SK-N-SH (cell line): ENCODE results near the gene PIGZ. TPM values are rescaled to one million over a fixed set of nuclear protein-coding genes. Genes with fewer than 3 reads are reported as not detected.

Experiments
- CTCF ChIA-PET: fragments of 300-600, 350-600 bp; formaldehyde crosslinking; extraction: SDS; loops from one replicate; lab custom pipeline; 2021; lab: Yijun Ruan, JAX
- POLR2A ChIA-PET: fragments of 350-600 bp; sonication (Branson Sonifier 250); formaldehyde crosslinking; extraction: SDS; loops from one replicate; lab custom pipeline; 2020; ENCODE audit warnings: antibody characterized with exemption, inconsistent platforms; lab: Yijun Ruan, JAX
- DNase-seq: peaks from one replicate; pipeline ENCODE4 v3.0.0; 2012
- H2AFZ ChIP-seq: fragments of 200-600 bp; sonication (generic); 2 replicates; pipeline ENCODE4 v1.8.1; 2016; ENCODE audit warnings: antibody characterized with exemption, mild to moderate bottlenecking, low read depth
- H3F3A ChIP-seq: fragments of 200-600 bp; sonication (generic); replicated peaks from 2 replicates; pipeline ENCODE3; 2016; ENCODE audit warnings: antibody characterized with exemption, mild to moderate bottlenecking; ENCODE audit not compliant: insufficient read depth
- H3K27ac ChIP-seq, 2 experiments: fragments of 200-500 bp in 1 of 2; fragments of 200-600 bp in 1 of 2; sonication (Bioruptor generic) in 1 of 2; sonication (generic), shearing (Covaris generic) in 1 of 2; 2 replicates each; pipeline versions ENCODE4 v1.5.1 to v1.6.1; 2014 to 2016; ENCODE audit warnings: low read depth in 2 of 2, inconsistent platforms in 1 of 2, low read length in 1 of 2, mild to moderate bottlenecking in 1 of 2, mixed read lengths in 1 of 2
- H3K27me3 ChIP-seq: fragments of 200-600 bp; sonication (generic), shearing (Covaris generic); 2 replicates; pipeline ENCODE4 v1.6.1; 2016; ENCODE audit warnings: mixed run types; ENCODE audit not compliant: insufficient read depth
- H3K36me3 ChIP-seq, 2 experiments: fragments of 200-500 bp in 1 of 2; fragments of 200-600 bp in 1 of 2; sonication (Bioruptor generic) in 1 of 2; sonication (generic) in 1 of 2; replicated peaks in 1 of 2; 2 replicates each; pipeline versions ENCODE3 to v1.5.1; 2014 to 2016; ENCODE audit warnings: low read length in 1 of 2, mild to moderate bottlenecking in 1 of 2; ENCODE audit not compliant: insufficient read depth in 2 of 2, control insufficient read depth in 1 of 2
- H3K4me1 ChIP-seq, 2 experiments: fragments of 200-500 bp in 1 of 2; fragments of 200-600 bp in 1 of 2; sonication (Bioruptor generic) in 1 of 2; sonication (generic), shearing (Covaris generic) in 1 of 2; 2 replicates each; pipeline versions ENCODE4 v1.5.1 to v1.6.1; 2014 to 2016; ENCODE audit warnings: low read depth in 1 of 2, low read length in 1 of 2, mixed run types in 1 of 2; ENCODE audit not compliant: insufficient read depth in 2 of 2, control insufficient read depth in 1 of 2
- H3K4me2 ChIP-seq: fragments of 200-600 bp; sonication (generic), shearing (Covaris generic); 2 replicates; pipeline ENCODE4 v1.6.1; 2017; ENCODE audit warnings: mixed run types
- H3K4me3 ChIP-seq, 2 experiments: fragments of 200-500 bp in 1 of 2; fragments of 200-600 bp in 1 of 2; sonication (Bioruptor generic) in 1 of 2; sonication (generic), shearing (Covaris generic) in 1 of 2; 2 replicates each; pipeline versions ENCODE4 v1.5.1 to v1.8.1; 2014 to 2016; ENCODE audit warnings: low read depth in 2 of 2, inconsistent platforms in 1 of 2, low read length in 1 of 2, mild to moderate bottlenecking in 1 of 2, mixed read lengths in 1 of 2, moderate library complexity in 1 of 2
- H3K79me2 ChIP-seq: fragments of 200-600 bp; sonication (generic); 2 replicates; pipeline ENCODE4 v1.8.1; 2017; ENCODE audit warnings: mild to moderate bottlenecking; ENCODE audit not compliant: insufficient read depth
- H3K9ac ChIP-seq: fragments of 200-600 bp; sonication (generic); 2 replicates; pipeline ENCODE4 v1.6.1; 2017; ENCODE audit warnings: mixed run types
- H3K9me2 ChIP-seq: fragments of 200-600 bp; sonication (generic); 2 replicates; pipeline ENCODE4 v1.6.1; 2017; ENCODE audit warnings: mixed run types
- H3K9me3 ChIP-seq: fragments of 200-600 bp; sonication (generic); 2 replicates; pipeline ENCODE4 v1.6.1; 2017; ENCODE audit warnings: mixed run types, mild to moderate bottlenecking, moderate library complexity
- H4K20me1 ChIP-seq: fragments of 200-600 bp; sonication (generic); 2 replicates; pipeline ENCODE4 v1.6.1; 2017; ENCODE audit warnings: mild to moderate bottlenecking, mixed run types; ENCODE audit not compliant: insufficient read depth
- ELF1 ChIP-seq: IDR thresholded peaks from 2 replicates; pipeline ENCODE4 v1.4.0; 2012
- EP300 ChIP-seq, 2 experiments: IDR thresholded peaks; 2 replicates each; pipeline versions ENCODE4 v1.4.0 to v1.6.1; 2012; ENCODE audit warnings: borderline replicate concordance in 1 of 2, low read depth in 1 of 2, low read length in 1 of 2
- EZH2phosphoT487 ChIP-seq: fragments of 200-600 bp; sonication (generic); IDR thresholded peaks from 2 replicates; pipeline ENCODE4 v1.6.1; 2017; ENCODE audit warnings: low read depth, mixed run types, mild to moderate bottlenecking, antibody characterized with exemption, moderate library complexity, borderline replicate concordance
- JUND ChIP-seq: IDR thresholded peaks from 2 replicates; pipeline ENCODE4 v1.4.0; 2012
- MEF2A ChIP-seq: IDR thresholded peaks from 2 replicates; pipeline ENCODE4 v1.4.0; 2012; ENCODE audit warnings: low read depth, borderline replicate concordance
- MXI1 ChIP-seq: IDR thresholded peaks from 2 replicates; pipeline ENCODE4 v1.6.1; 2012; ENCODE audit warnings: mild to moderate bottlenecking, low read depth, low read length, improper control_type of control experiment
- NRF1 ChIP-seq: IDR thresholded peaks from 2 replicates; pipeline ENCODE4 v1.6.1; 2012; ENCODE audit warnings: low read depth, mild to moderate bottlenecking, low read length
- PBX3 ChIP-seq: IDR thresholded peaks from 2 replicates; pipeline ENCODE4; 2012
- RFX5 ChIP-seq: IDR thresholded peaks from 2 replicates; pipeline ENCODE4 v1.6.1; 2012; ENCODE audit warnings: mild to moderate bottlenecking, improper control_type of control experiment, low read length
- SIN3A ChIP-seq: IDR thresholded peaks from 2 replicates; pipeline ENCODE4 v1.6.1; 2012; ENCODE audit warnings: low read depth, mild to moderate bottlenecking, low read length, moderate library complexity, borderline replicate concordance
- TAF1 ChIP-seq: IDR thresholded peaks from 2 replicates; pipeline ENCODE4 v1.6.1; 2012; ENCODE audit warnings: low read depth, mild to moderate bottlenecking, low read length, moderate library complexity, borderline replicate concordance
- TCF12 ChIP-seq: IDR thresholded peaks from 2 replicates; pipeline ENCODE4 v1.4.0; 2012
- USF1 ChIP-seq: IDR thresholded peaks from 2 replicates; pipeline ENCODE4 v1.4.0; 2012; ENCODE audit warnings: low read depth, borderline replicate concordance
- USF2 ChIP-seq: fragments of 150-350 bp; IDR thresholded peaks from 2 replicates; pipeline ENCODE4 v1.6.1; 2017; ENCODE audit warnings: antibody characterized with exemption, low read length, low read depth, borderline replicate concordance
- YY1 ChIP-seq: IDR thresholded peaks from 2 replicates; pipeline ENCODE4 v1.4.0; 2012; ENCODE audit warnings: low read depth, mild to moderate bottlenecking
- WGBS: methylation state at CpG from one replicate; pipeline ENCODE4 v1.1.6; 2017; ENCODE audit warnings: low lambda C conversion rate; 5-methylcytosine and 5-hydroxymethylcytosine counted together
- polyA plus RNA-seq, 3 experiments: library from polyadenylated mRNA; depleted of rRNA; stranded (reverse); fragments of >200 nt; gene quantifications; 2 replicates each; pipeline ENCODE4 v1.2.3, GENCODE V29; 2012

The PIGZ gene
- polyA plus RNA-seq, 1 of the 3 experiments (the other 2 are of a cell fraction): 5.0 TPM

- no peaks in the 10 kb centered on the region for H3F3A ChIP-seq
- no peak overlapping the region for H3K9ac ChIP-seq
- no peak overlapping the region for H3K4me3 ChIP-seq
- no peaks in the 10 kb centered on the region for H3K9me3 ChIP-seq
- ChIA-PET POLR2A (no interaction called here), CTCF (interaction anchor here (0.7 to 1.4 kb wide), 3 partner anchors 20 to 234 kb away, joined by 3 to 4 read pairs (median 3); no protein-coding TSS in a partner anchor)
- no peaks in the 10 kb centered on the region for H3K27me3 ChIP-seq
- H4K20me1 ChIP-seq: no peaks in the 10 kb centered on the region
- H3K4me1 ChIP-seq: peaks cover 0 to 3% of the 10 kb centered on the region in 2 experiments; a peak in 1 of 4 replicates
- peaks cover 15% of the 10 kb centered on the region; the same call in 1 of the 2 replicates for H3K79me2 ChIP-seq
- TF ChIP-seq ELF1: no peak
- no peak overlapping the region for H3K27ac ChIP-seq
- no peaks in the 10 kb centered on the region for H3K36me3 ChIP-seq
- H3K4me2 ChIP-seq: no peak overlapping the region
- no peaks in the 10 kb centered on the region for H3K9me2 ChIP-seq
- no peak for DNase-seq
- no peak overlapping the region for H2AFZ ChIP-seq
- WGBS: 84% methylated on average over 6 of the region's 6 CpGs
These were observed 19.4 kb downstream of the PIGZ start for GRCh38 chr3:196949285-196949619.

- H3K4me2 ChIP-seq: no peak overlapping the region
- CTCF ChIA-PET: interaction anchor here (0.9 to 1.4 kb wide), 2 partner anchors 21 to 235 kb away, joined by 3 to 4 read pairs; no protein-coding TSS in a partner anchor
- POLR2A ChIA-PET: no interaction called here
These were observed 20.0 kb downstream of the PIGZ start for GRCh38 chr3:196948442-196949284.

GRCh38 chr3:196947860-196948441 lies 20.7 kb downstream of the PIGZ start:
- H2AFZ ChIP-seq: no peak overlapping the region
- CTCF ChIA-PET: no interaction called here

More at GRCh38 chr3:196948442-196949284, 20.0 kb downstream of the PIGZ start:
- no peaks in the 10 kb centered on the region for H3K9me3 ChIP-seq
- peaks cover 21% of the 10 kb centered on the region for H3K79me2 ChIP-seq
- no peak for TF ChIP-seq USF1
- H3K9ac ChIP-seq: no peak overlapping the region
- DNase-seq: no peak
- no peak overlapping the region for H3K4me3 ChIP-seq
- H3K4me1 ChIP-seq: peaks cover 3 to 5% of the 10 kb centered on the region in 2 experiments; a peak in 2 of 4 replicates
- H3K9me2 ChIP-seq: no peaks in the 10 kb centered on the region
- H3K27ac ChIP-seq: no peak overlapping the region
- H3F3A ChIP-seq: no peaks in the 10 kb centered on the region
- no peak overlapping the region for H2AFZ ChIP-seq
- 82% methylated on average over 19 of the region's 22 CpGs for WGBS
- H3K36me3 ChIP-seq: no peaks in the 10 kb centered on the region
- H4K20me1 ChIP-seq: 0 out of 2 replicates have a peak, but pooled peaks cover 2% of the 10 kb centered on the region
- no peaks in the 10 kb centered on the region for H3K27me3 ChIP-seq

More at GRCh38 chr3:196947860-196948441, 20.7 kb downstream of the PIGZ start:
- Histone ChIP-seq H3K27me3 (no peaks in the 10 kb centered on the region), H3K36me3 (no peaks in the 10 kb centered on the region), H4K20me1 (0 out of 2 replicates have a peak, but pooled peaks cover 6% of the 10 kb centered on the region), H3K9me3 (no peaks in the 10 kb centered on the region), H3K4me2 (no peak overlapping the region), H3K79me2 (peaks cover 28% of the 10 kb centered on the region), H3K4me1 (peaks cover 6 to 7% of the 10 kb centered on the region in 2 experiments; a peak in 2 of 4 replicates), H3K9ac (no peak overlapping the region), H3K9me2 (no peaks in the 10 kb centered on the region), H3F3A (no peaks in the 10 kb centered on the region), H3K27ac (no peak overlapping the region), H3K4me3 (no peak overlapping the region)
- WGBS: 91% methylated on average over 9 of the region's 28 CpGs
- TF ChIP-seq PBX3: no peak
- TF ChIP-seq SIN3A: no peak
- TF ChIP-seq YY1: no peak
- no peak for TF ChIP-seq TAF1
- no peak for TF ChIP-seq NRF1
- TF ChIP-seq MEF2A: no peak
- TF ChIP-seq MXI1: no peak
- no peak for TF ChIP-seq EP300 (IDR thresholded peaks at IDR 0.05; ENCODE audit: borderline replicate concordance in 1 of 2, low read depth in 1 of 2, low read length in 1 of 2)
- TF ChIP-seq TCF12: no peak
- TF ChIP-seq USF2: no peak
- no peak for TF ChIP-seq JUND
- TF ChIP-seq EZH2phosphoT487: no peak
- no peak for TF ChIP-seq RFX5
- no peak for DNase-seq
- POLR2A ChIA-PET: no interaction called here
